HFF-Myc (cell line): ENCODE data around the gene TSSK1B.
"Not testable (repeated sequence)": the region's sequence is repeated elsewhere in the genome, so short reads cannot be mapped to it uniquely, and the experiment has no call there.

Experiments
- DNase-seq: peaks from one replicate; pipeline ENCODE4 v3.0.0-alpha.2; 2011; ENCODE audit warnings: low read depth; ENCODE audit errors: extremely low read depth
- H3K4me3 ChIP-seq: replicated peaks from 2 replicates; pipeline ENCODE4 v1.5.1; 2011; ENCODE audit warnings: low read depth, mild to moderate bottlenecking, control low read depth, low read length
- TF ChIP-seq, protein P1 (sequence below): IDR thresholded peaks from 2 replicates; pipeline ENCODE4 v1.5.1; 2012; ENCODE audit warnings: mild to moderate bottlenecking, low read depth, low read length, control low read depth; ENCODE audit errors: missing control alignments

TSSK1B gene, protein sequence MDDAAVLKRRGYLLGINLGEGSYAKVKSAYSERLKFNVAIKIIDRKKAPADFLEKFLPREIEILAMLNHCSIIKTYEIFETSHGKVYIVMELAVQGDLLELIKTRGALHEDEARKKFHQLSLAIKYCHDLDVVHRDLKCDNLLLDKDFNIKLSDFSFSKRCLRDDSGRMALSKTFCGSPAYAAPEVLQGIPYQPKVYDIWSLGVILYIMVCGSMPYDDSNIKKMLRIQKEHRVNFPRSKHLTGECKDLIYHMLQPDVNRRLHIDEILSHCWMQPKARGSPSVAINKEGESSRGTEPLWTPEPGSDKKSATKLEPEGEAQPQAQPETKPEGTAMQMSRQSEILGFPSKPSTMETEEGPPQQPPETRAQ

GRCh38 chr5:113434889-113435288, at the start of gene TSSK1B:
TSSK1B (minus strand) TSS chr5:113434989; CDS start chr5:113434839, 150 bp downstream.
- TF ChIP-seq, protein P1, sequence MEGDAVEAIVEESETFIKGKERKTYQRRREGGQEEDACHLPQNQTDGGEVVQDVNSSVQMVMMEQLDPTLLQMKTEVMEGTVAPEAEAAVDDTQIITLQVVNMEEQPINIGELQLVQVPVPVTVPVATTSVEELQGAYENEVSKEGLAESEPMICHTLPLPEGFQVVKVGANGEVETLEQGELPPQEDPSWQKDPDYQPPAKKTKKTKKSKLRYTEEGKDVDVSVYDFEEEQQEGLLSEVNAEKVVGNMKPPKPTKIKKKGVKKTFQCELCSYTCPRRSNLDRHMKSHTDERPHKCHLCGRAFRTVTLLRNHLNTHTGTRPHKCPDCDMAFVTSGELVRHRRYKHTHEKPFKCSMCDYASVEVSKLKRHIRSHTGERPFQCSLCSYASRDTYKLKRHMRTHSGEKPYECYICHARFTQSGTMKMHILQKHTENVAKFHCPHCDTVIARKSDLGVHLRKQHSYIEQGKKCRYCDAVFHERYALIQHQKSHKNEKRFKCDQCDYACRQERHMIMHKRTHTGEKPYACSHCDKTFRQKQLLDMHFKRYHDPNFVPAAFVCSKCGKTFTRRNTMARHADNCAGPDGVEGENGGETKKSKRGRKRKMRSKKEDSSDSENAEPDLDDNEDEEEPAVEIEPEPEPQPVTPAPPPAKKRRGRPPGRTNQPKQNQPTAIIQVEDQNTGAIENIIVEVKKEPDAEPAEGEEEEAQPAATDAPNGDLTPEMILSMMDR, result no peak
- H3K4me3 ChIP-seq, result no peak within 1 kb of the TSS
- DNase-seq, result no peak

- DNase-seq, result no peak
- no peak overlapping the region for H3K4me3 ChIP-seq
- TF ChIP-seq, protein P1, result no peak
Observed at GRCh38 chr5:113480243-113480642, 45.5 kb upstream of the TSSK1B start.

- no peak overlapping the region for H3K4me3 ChIP-seq
- no peak for DNase-seq
- TF ChIP-seq, protein P1, result no peak
Observed at GRCh38 chr5:113478691-113479090, 43.9 kb upstream of the TSSK1B start.

- TF ChIP-seq, protein P1, result no peak
- no peak for DNase-seq
- no peak overlapping the region for H3K4me3 ChIP-seq
Observed at GRCh38 chr5:113474100-113474728, 39.4 kb upstream of the TSSK1B start.

DNA sequence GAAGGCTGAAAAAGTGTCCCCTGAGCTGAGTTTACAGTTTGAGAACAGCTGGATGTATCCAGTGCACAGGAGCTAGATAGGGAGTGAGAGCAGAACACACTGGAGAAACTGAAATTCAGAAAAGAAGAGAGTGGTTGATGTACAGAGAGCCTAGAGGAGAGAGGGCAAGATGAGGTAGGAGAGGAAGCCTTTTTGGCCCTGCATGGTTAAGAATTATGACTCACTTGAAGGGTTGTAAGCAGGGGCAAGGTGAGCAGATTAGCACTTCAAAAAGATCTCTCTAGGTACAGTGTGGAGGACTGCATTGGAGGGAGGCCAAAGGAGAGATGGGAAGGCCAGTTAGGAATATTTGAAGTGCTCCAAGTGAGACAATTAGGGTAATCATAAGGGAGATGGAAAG, 28.2 kb upstream of the TSSK1B start:
- no peak for DNase-seq
- H3K4me3 ChIP-seq, result no peak overlapping the region
- TF ChIP-seq, protein P1, result no peak

DNA sequence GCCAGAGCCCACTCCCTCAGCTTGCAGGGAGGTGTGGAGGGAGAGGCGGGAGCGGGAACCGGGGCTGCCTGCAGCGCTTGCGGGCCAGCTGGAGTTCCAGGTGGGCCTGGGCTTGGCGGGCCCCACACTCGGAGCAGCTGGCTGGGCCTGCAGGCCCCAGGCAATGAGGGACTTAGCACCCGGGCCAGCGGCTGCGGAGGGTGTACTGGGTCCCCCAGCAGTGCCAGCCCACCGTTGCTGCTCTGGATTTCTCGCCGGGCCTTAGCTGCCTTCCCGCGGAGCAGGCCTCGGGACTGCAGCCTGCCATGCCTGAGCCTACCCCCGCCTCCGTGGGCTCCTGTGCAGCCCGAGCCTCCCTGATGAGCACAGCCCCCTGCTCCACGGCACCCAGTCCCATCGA, 22.3 kb upstream of the TSSK1B start:
- DNase-seq, result not testable (repeated sequence)

GRCh38 chr5:113452941-113453340, 18.2 kb upstream of the TSSK1B start:
- TF ChIP-seq, protein P1, result no peak
- DNase-seq, result no peak
- H3K4me3 ChIP-seq, result no peak overlapping the region

More for the DNA sequence above, 22.3 kb upstream of the TSSK1B start:
- not testable (repeated sequence) for H3K4me3 ChIP-seq
